OCI-LY1 (cell line): ENCODE measurements around the gene BLVRA.
A peak's percentile ranks its signal among the peaks of the same experiment; 100 is the strongest.
"Not testable (repeated sequence)": the region's sequence is repeated elsewhere in the genome, so short reads cannot be mapped to it uniquely, and the experiment has no call there.

ENCODE experiments used
- H2AFZ ChIP-seq: fragments of 200-600 bp; sonication (generic), shearing (Covaris generic); 2 replicates; pipeline ENCODE4 v1.6.0; 2014; ENCODE audit warnings: antibody characterized with exemption, mild to moderate bottlenecking, low read length
- H3F3A ChIP-seq: fragments of 200-600 bp; sonication (generic), shearing (Covaris generic); 2 replicates; pipeline ENCODE4 v1.6.0; 2014; ENCODE audit warnings: mild to moderate bottlenecking, antibody characterized with exemption, low read length, moderate library complexity; ENCODE audit not compliant: insufficient read depth
- H3K27ac ChIP-seq: fragments of 200-600 bp; sonication (generic); 2 replicates; pipeline ENCODE4 v1.5.1; 2014; ENCODE audit warnings: low read length, mixed run types, mild to moderate bottlenecking, low read depth; ENCODE audit not compliant: poor library complexity, severe bottlenecking
- H3K27me3 ChIP-seq: fragments of 200-600 bp; sonication (generic); 2 replicates; pipeline ENCODE4 v1.6.0; 2014; ENCODE audit warnings: antibody characterized with exemption, mild to moderate bottlenecking, low read length, moderate library complexity; ENCODE audit not compliant: insufficient read depth
- H3K36me3 ChIP-seq: fragments of 200-600 bp; sonication (generic); 2 replicates; pipeline ENCODE4 v1.6.1; 2014; ENCODE audit warnings: mild to moderate bottlenecking, antibody characterized with exemption, low read length, moderate library complexity, mixed read lengths; ENCODE audit not compliant: insufficient read depth
- H3K4me1 ChIP-seq: fragments of 200-600 bp; sonication (generic); 2 replicates; pipeline ENCODE4 v1.5.1; 2014; ENCODE audit warnings: mild to moderate bottlenecking, low read length, moderate library complexity; ENCODE audit not compliant: insufficient read depth, severe bottlenecking
- H3K4me2 ChIP-seq: fragments of 200-600 bp; sonication (generic), shearing (Covaris generic); 2 replicates; pipeline ENCODE4 v1.6.1; 2014; ENCODE audit warnings: low read length
- H3K4me3 ChIP-seq: fragments of 200-600 bp; sonication (generic); 2 replicates; pipeline ENCODE4 v1.5.1; 2014; ENCODE audit warnings: low read length, low read depth, mild to moderate bottlenecking, mixed read lengths; ENCODE audit not compliant: poor library complexity, severe bottlenecking
- H3K79me2 ChIP-seq: fragments of 200-600 bp; shearing (Covaris generic); 2 replicates; pipeline ENCODE4 v1.6.1; 2016; ENCODE audit warnings: mixed run types, low read length, mixed read lengths; ENCODE audit not compliant: insufficient read depth
- H3K9ac ChIP-seq: fragments of 200-600 bp; sonication (generic), shearing (Covaris generic); 2 replicates; pipeline ENCODE4 v1.6.1; 2014; ENCODE audit warnings: mild to moderate bottlenecking, low read length, mixed read lengths
- H3K9me2 ChIP-seq: fragments of 200-600 bp; sonication (generic), shearing (Covaris generic); 2 replicates; pipeline ENCODE4 v1.6.1; 2014; ENCODE audit warnings: low read depth, mild to moderate bottlenecking, low read length, mixed read lengths
- H3K9me3 ChIP-seq: fragments of 200-600 bp; shearing (Covaris generic); 2 replicates; pipeline ENCODE4 v1.6.1; 2014; ENCODE audit warnings: low read length, mixed read lengths
- H4K20me1 ChIP-seq: fragments of 200-600 bp; sonication (generic), shearing (Covaris generic); 2 replicates; pipeline ENCODE4 v1.6.0; 2016; ENCODE audit warnings: mild to moderate bottlenecking, low read length; ENCODE audit not compliant: insufficient read depth
- EZH2 ChIP-seq: fragments of 200-600 bp; sonication (generic), shearing (Covaris generic); IDR thresholded peaks from 2 replicates; pipeline ENCODE4 v1.8.0; 2017; ENCODE audit warnings: borderline replicate concordance, mixed run types, mild to moderate bottlenecking, antibody characterized with exemption, low read length, moderate library complexity, mixed read lengths
- TF ChIP-seq, protein P1 (sequence below): fragments of 200-600 bp; sonication (generic), shearing (Covaris generic); IDR thresholded peaks from 2 replicates; pipeline ENCODE4 v1.5.1; 2017; ENCODE audit warnings: mild to moderate bottlenecking, antibody characterized with exemption, low read length, moderate library complexity, mixed read lengths

The BLVRA gene

GRCh38 chr7:43808410-43808809, 49.9 kb downstream of the BLVRA start:
- Histone ChIP-seq H3K4me3 (no peak overlapping the region), H3K9me3 (no peaks in the 10 kb centered on the region), H4K20me1 (no peaks in the 10 kb centered on the region), H3K4me1 (no peaks in the 10 kb centered on the region), H3K27me3 (no peaks in the 10 kb centered on the region; the same call in 1 of the 2 replicates), H3F3A (no peaks in the 10 kb centered on the region), H2AFZ (no peak overlapping the region), H3K79me2 (no peaks in the 10 kb centered on the region), H3K27ac (no peak overlapping the region), H3K4me2 (no peak overlapping the region), H3K9me2 (no peaks in the 10 kb centered on the region), H3K36me3 (no peaks in the 10 kb centered on the region), H3K9ac (no peak overlapping the region)
- no peak for TF ChIP-seq EZH2
- TF ChIP-seq, protein P1, sequence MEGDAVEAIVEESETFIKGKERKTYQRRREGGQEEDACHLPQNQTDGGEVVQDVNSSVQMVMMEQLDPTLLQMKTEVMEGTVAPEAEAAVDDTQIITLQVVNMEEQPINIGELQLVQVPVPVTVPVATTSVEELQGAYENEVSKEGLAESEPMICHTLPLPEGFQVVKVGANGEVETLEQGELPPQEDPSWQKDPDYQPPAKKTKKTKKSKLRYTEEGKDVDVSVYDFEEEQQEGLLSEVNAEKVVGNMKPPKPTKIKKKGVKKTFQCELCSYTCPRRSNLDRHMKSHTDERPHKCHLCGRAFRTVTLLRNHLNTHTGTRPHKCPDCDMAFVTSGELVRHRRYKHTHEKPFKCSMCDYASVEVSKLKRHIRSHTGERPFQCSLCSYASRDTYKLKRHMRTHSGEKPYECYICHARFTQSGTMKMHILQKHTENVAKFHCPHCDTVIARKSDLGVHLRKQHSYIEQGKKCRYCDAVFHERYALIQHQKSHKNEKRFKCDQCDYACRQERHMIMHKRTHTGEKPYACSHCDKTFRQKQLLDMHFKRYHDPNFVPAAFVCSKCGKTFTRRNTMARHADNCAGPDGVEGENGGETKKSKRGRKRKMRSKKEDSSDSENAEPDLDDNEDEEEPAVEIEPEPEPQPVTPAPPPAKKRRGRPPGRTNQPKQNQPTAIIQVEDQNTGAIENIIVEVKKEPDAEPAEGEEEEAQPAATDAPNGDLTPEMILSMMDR, result no peak

DNA sequence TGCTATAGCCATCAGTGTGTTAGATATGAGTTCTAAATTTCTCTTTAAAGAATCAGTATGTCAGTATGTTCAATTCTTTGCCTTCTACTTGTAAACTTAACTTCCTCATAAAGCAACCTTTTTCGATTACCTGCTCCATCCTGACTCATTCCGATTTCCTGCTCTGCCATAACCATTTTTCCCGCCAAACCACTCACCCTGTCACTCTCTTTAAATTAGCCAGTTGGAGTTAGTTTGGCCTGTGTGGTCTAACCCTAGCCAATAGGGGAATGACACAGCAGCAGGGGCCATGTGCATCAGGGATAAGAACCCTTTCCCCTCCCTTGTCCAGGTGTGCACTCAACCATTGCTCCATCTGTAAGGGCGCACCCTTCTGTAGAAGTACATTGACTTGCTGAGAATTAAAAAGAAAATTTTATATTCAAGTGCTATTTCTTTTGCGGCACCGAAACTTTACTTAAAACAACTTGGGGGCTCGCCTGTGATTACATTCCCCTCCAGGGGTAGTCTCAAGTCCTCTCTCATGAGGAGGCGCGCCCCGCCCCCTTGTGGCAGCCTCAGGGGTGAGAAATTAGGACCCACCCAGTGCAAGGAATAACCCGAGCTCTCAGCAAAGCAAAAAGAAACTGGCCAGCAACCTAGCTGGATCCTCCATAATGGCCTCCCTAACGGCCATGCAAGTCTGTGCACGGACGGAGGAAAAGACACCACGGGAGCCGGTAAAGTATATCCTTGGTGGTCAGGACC, 51.9 kb downstream of the BLVRA start:
- not testable (repeated sequence) for H3K36me3 ChIP-seq, H3K27ac ChIP-seq, H3K4me2 ChIP-seq, H3K27me3 ChIP-seq, H3K9ac ChIP-seq, H2AFZ ChIP-seq, H3F3A ChIP-seq, H3K9me3 ChIP-seq, H3K79me2 ChIP-seq, H3K9me2 ChIP-seq, H4K20me1 ChIP-seq, H3K4me3 ChIP-seq, H3K4me1 ChIP-seq
- TF ChIP-seq, protein P1, result peak; percentile 90

DNA sequence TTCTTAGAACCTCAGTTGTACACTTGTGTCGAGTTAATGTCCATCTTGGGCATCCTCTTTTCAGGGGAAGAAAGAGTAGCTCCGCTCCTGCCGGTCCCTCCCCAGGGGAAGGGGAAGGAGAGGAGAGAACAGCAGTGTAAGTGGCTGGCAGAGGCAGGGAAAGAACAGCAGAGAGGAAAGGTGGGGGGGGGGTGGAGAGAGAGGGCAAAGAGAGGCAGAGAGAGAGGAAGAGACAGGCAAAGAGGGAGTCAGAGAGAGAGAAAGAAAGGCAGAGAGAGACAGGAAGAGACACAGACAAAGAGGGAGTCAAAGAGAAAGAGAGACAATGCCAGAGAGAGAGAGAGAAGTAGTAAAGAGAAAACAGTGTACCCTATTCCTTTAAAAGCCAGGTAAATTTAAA, 56.9 kb downstream of the BLVRA start:
- H2AFZ ChIP-seq, result no peak overlapping the region
- no peaks in the 10 kb centered on the region for H3K79me2 ChIP-seq
- TF ChIP-seq EZH2, result no peak
- H3K9me3 ChIP-seq, result no peaks in the 10 kb centered on the region
- H3K36me3 ChIP-seq, result no peaks in the 10 kb centered on the region
- H3K4me3 ChIP-seq, result no peak overlapping the region
- H3K27ac ChIP-seq, result no peak overlapping the region
- no peak overlapping the region for H3K9ac ChIP-seq
- H3K4me2 ChIP-seq, result no peak overlapping the region
- no peaks in the 10 kb centered on the region for H3K9me2 ChIP-seq
- no peaks in the 10 kb centered on the region for H3F3A ChIP-seq
- H3K4me1 ChIP-seq, result no peaks in the 10 kb centered on the region
- H4K20me1 ChIP-seq, result no peaks in the 10 kb centered on the region
- H3K27me3 ChIP-seq, result peaks cover 7% of the 10 kb centered on the region

GRCh38 chr7:43816046-43816797, 57.7 kb downstream of the BLVRA start:
- H3K79me2 ChIP-seq, H3K9me3 ChIP-seq, H2AFZ ChIP-seq, H3K4me2 ChIP-seq, H3K9ac ChIP-seq, H3K9me2 ChIP-seq, H4K20me1 ChIP-seq, H3K4me3 ChIP-seq, H3F3A ChIP-seq, H3K4me1 ChIP-seq, H3K27ac ChIP-seq, H3K36me3 ChIP-seq, H3K27me3 ChIP-seq: not testable (repeated sequence)

- H4K20me1 ChIP-seq, H3F3A ChIP-seq, H3K4me2 ChIP-seq, H3K36me3 ChIP-seq, H3K4me3 ChIP-seq, H2AFZ ChIP-seq, H3K9me3 ChIP-seq, H3K79me2 ChIP-seq, H3K9me2 ChIP-seq, H3K9ac ChIP-seq, H3K4me1 ChIP-seq, H3K27ac ChIP-seq: not testable (repeated sequence)
- peaks cover 23% of the 10 kb centered on the region; the same call in 1 of the 2 replicates for H3K27me3 ChIP-seq
Observed at GRCh38 chr7:43823425-43823824, 64.9 kb downstream of the BLVRA start.
